DMS153 treated with DMSO at 0.1 percent for 48 hours (cell line): Measurements from ENCODE around the gene C17orf78.
"Not testable (repeated sequence)": the region's sequence is repeated elsewhere in the genome, so short reads cannot be mapped to it uniquely, and the experiment has no call there.

Source experiments
- DNase-seq: peaks from one replicate; lab custom pipeline; 2025; ENCODE audit not compliant: unreplicated experiment; lab: John Stamatoyannopoulos, UW

The C17orf78 gene

GRCh38 chr17:37385474-37385990, 9.7 kb downstream of the C17orf78 start:
- no peak for DNase-seq

- DNase-seq, result no peak
These were observed 10.7 kb downstream of the C17orf78 start for GRCh38 chr17:37386462-37386861.

- no peak for DNase-seq
These were observed 12.5 kb downstream of the C17orf78 start for GRCh38 chr17:37388266-37388665.

- no peak for DNase-seq
These were observed 13.4 kb downstream of the C17orf78 start for GRCh38 chr17:37389160-37389559.

- DNase-seq, result no peak
These were observed 15.4 kb downstream of the C17orf78 start for GRCh38 chr17:37391146-37391545.

GRCh38 chr17:37392024-37392590, 16.3 kb downstream of the C17orf78 start:
- DNase-seq, result no peak

GRCh38 chr17:37393352-37393751, 17.6 kb downstream of the C17orf78 start:
- DNase-seq, result no peak

- DNase-seq, result no peak
These were observed 23.5 kb downstream of the C17orf78 start for GRCh38 chr17:37399265-37399803.

GRCh38 chr17:37400505-37400904, 24.7 kb downstream of the C17orf78 start:
- no peak for DNase-seq

GRCh38 chr17:37405522-37405921, 29.7 kb downstream of the C17orf78 start:
- DNase-seq, result not testable (repeated sequence)

- DNase-seq, result no peak
These were observed 30.3 kb downstream of the C17orf78 start for GRCh38 chr17:37405955-37406634.

- DNase-seq, result peak; percentile 68
These were observed 31.1 kb downstream of the C17orf78 start, which contains the start of the genes ACACA and TADA2A for GRCh38 chr17:37406635-37407461. ACACA (minus strand) TSS chr17:37406836; CDS start chr17:37406299, 537 bp downstream. TADA2A (plus strand) TSS chr17:37406886; CDS start chr17:37411366, 4,480 bp downstream.

GRCh38 chr17:37408145-37408479, 32.3 kb downstream of the C17orf78 start:
- not testable (repeated sequence) for DNase-seq

- DNase-seq, result no peak
These were observed 34.6 kb downstream of the C17orf78 start for GRCh38 chr17:37410357-37410756.

GRCh38 chr17:37413875-37414519, 38.2 kb downstream of the C17orf78 start:
- DNase-seq, result no peak

- DNase-seq, result no peak
These were observed 42.1 kb downstream of the C17orf78 start for GRCh38 chr17:37417852-37418251.

GRCh38 chr17:37422971-37423625, 47.3 kb downstream of the C17orf78 start:
- no peak for DNase-seq

- no peak for DNase-seq
These were observed 49.5 kb downstream of the C17orf78 start for GRCh38 chr17:37425268-37425667.

- no peak for DNase-seq
These were observed 53.3 kb downstream of the C17orf78 start for GRCh38 chr17:37429039-37429438.

GRCh38 chr17:37429453-37429852, 53.7 kb downstream of the C17orf78 start:
- DNase-seq, result no peak
